Adrenal gland (tissue), 5 donors: ENCODE data around the gene GPC1.

Experiments used
- POLR2A ChIP-seq, 2 donors: fragments of 450-650 bp; IDR thresholded peaks; one replicate each; pipeline ENCODE4 v1.6.1; 2017; ENCODE audit warnings: antibody characterized with exemption in 2 of 2, mild to moderate bottlenecking in 2 of 2, moderate library complexity in 1 of 2
- TF ChIP-seq, protein P1 (sequence below), 6 experiments: fragments of 450-650 bp in 4 of 6; fragments of 200-600 bp in 2 of 6; sonication (generic) in 1 of 6; IDR thresholded peaks; 1 replicate in 5 of 6; 2 replicates in 1 of 6; pipeline versions ENCODE4 v1.5.1 to v1.8.0; 2016 to 2021; ENCODE audit warnings: antibody characterized with exemption in 6 of 6, mild to moderate bottlenecking in 2 of 6, moderate library complexity in 1 of 6
- donor health status: DM: no; HTN: no; CAD: no.

DNA sequence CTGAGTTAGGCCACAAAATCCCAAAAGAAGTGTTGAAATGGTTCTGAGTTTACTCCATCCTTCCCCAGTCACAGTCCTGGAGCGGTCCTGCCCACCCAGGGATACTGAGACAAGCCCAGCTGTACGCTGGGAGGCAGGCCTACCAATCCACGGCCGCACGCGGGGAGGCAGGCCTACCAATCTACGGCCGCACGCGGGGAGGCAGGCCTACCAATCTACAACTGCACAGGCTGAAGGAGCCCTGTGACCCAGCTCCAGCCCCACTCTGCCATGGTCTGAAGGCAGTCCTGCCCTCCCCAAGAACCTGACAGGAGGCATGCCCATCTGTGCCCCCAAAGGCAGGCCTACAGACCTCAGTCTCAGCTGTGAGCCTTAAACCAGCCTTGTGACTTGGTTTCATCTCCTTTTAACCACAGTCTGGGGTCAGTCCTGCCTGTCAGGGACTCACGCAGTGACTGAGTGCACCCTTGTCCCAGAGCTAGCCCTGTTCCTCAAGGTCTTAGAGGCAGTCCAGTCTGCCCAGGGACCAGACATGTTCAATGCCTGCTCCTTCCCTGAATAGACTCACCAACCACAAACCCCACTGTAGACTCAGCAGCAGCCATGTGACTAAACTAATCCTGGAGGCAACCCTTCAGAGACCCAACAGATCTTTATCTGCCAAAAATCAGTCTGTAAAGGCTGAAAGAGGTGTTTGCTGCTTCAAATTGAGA lies 36.8 kb downstream of the GPC1 start:
- TF ChIP-seq POLR2A (IDR thresholded peaks at IDR 0.05): no peak
- TF ChIP-seq, protein P1, sequence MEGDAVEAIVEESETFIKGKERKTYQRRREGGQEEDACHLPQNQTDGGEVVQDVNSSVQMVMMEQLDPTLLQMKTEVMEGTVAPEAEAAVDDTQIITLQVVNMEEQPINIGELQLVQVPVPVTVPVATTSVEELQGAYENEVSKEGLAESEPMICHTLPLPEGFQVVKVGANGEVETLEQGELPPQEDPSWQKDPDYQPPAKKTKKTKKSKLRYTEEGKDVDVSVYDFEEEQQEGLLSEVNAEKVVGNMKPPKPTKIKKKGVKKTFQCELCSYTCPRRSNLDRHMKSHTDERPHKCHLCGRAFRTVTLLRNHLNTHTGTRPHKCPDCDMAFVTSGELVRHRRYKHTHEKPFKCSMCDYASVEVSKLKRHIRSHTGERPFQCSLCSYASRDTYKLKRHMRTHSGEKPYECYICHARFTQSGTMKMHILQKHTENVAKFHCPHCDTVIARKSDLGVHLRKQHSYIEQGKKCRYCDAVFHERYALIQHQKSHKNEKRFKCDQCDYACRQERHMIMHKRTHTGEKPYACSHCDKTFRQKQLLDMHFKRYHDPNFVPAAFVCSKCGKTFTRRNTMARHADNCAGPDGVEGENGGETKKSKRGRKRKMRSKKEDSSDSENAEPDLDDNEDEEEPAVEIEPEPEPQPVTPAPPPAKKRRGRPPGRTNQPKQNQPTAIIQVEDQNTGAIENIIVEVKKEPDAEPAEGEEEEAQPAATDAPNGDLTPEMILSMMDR (IDR thresholded peaks at IDR 0.05): no peak
